ENCODE results near the gene HUWE1.

GRCh38 chrX:53547668-53548067 lies 138.9 kb downstream of the HUWE1 start:
- no peak for TF ChIP-seq MAX (IDR thresholded peaks at IDR 0.05)
- TF ChIP-seq CREB1 (IDR thresholded peaks at IDR 0.05; ENCODE audit: low read depth) = no peak
- TF ChIP-seq EP300 (IDR thresholded peaks at IDR 0.05; ENCODE audit: borderline replicate concordance) = no peak
- no peak for TF ChIP-seq TAF1 (IDR thresholded peaks at IDR 0.05; ENCODE audit: low read depth)
- no peak for TF ChIP-seq FOXM1 (IDR thresholded peaks at IDR 0.05; ENCODE audit: borderline replicate concordance, low read depth)
- TF ChIP-seq TCF12 (IDR thresholded peaks at IDR 0.05; ENCODE audit: low read depth) = no peak
- TF ChIP-seq EGR1 (IDR thresholded peaks at IDR 0.05) = no peak
- TF ChIP-seq REST (IDR thresholded peaks at IDR 0.05; ENCODE audit: low read depth) = no peak
- no peak for TF ChIP-seq RAD21 (IDR thresholded peaks at IDR 0.05; ENCODE audit: low read depth)
- TF ChIP-seq TEAD4 (IDR thresholded peaks at IDR 0.05) = no peak
- TF ChIP-seq ZBTB7A (IDR thresholded peaks at IDR 0.05; ENCODE audit: low read depth) = no peak
- TF ChIP-seq YY1 (IDR thresholded peaks at IDR 0.05; ENCODE audit: low read depth) = no peak
- TF ChIP-seq CEBPB (IDR thresholded peaks at IDR 0.05) = no peak
